Nephron progenitor cell (in vitro differentiated cells): ENCODE results near the gene CCDC148.

Experiments
- DNase-seq: peaks from one replicate; pipeline ENCODE4 v3.0.0; 2021
- H3K27ac Mint-ChIP-seq: 2 replicates; pipeline ENCODE4 v1.8.0; 2021; ENCODE audit warnings: mild to moderate bottlenecking, moderate library complexity, mixed read lengths
- H3K27me3 Mint-ChIP-seq: 2 replicates; pipeline ENCODE4 v1.8.0; 2021; ENCODE audit warnings: mild to moderate bottlenecking, low read depth, mixed read lengths; ENCODE audit not compliant: poor library complexity
- H3K36me3 Mint-ChIP-seq: 2 replicates; pipeline ENCODE4 v1.8.0; 2021; ENCODE audit warnings: low read depth, mixed read lengths
- H3K4me1 Mint-ChIP-seq: 2 replicates; pipeline ENCODE4 v1.8.0; 2021; ENCODE audit warnings: mixed read lengths
- H3K4me3 Mint-ChIP-seq: 2 replicates; pipeline ENCODE4 v1.8.0; 2021; ENCODE audit warnings: mild to moderate bottlenecking, moderate library complexity, mixed read lengths
- H3K9me3 Mint-ChIP-seq: 2 replicates; pipeline ENCODE4 v1.8.0; 2021; ENCODE audit warnings: mild to moderate bottlenecking, moderate library complexity, mixed read lengths
- CTCF ChIP-seq: fragments of 200-600 bp; sonication (generic); IDR thresholded peaks from 2 replicates; pipeline ENCODE4 v1.5.0; 2021; ENCODE audit warnings: antibody characterized with exemption

Gene CCDC148

GRCh38 chr2:158300394-158300793, 156.2 kb downstream of the CCDC148 start:
- no peak for TF ChIP-seq CTCF

GRCh38 chr2:158297606-158298005, 158.9 kb downstream of the CCDC148 start:
- H3K27me3 Mint-ChIP-seq: no peaks in the 10 kb centered on the region
- no peak for DNase-seq
- H3K9me3 Mint-ChIP-seq: no peaks in the 10 kb centered on the region
- no peaks in the 10 kb centered on the region for H3K36me3 Mint-ChIP-seq
- no peak overlapping the region for H3K4me3 Mint-ChIP-seq
- no peak for TF ChIP-seq CTCF
- no peak overlapping the region for H3K27ac Mint-ChIP-seq
- no peaks in the 10 kb centered on the region for H3K4me1 Mint-ChIP-seq

More at GRCh38 chr2:158300394-158300793, 156.2 kb downstream of the CCDC148 start:
- Mint-ChIP-seq H3K36me3 (no peaks in the 10 kb centered on the region), H3K27ac (no peak overlapping the region), H3K4me3 (no peak overlapping the region), H3K27me3 (no peaks in the 10 kb centered on the region), H3K4me1 (no peaks in the 10 kb centered on the region), H3K9me3 (no peaks in the 10 kb centered on the region)
- DNase-seq: no peak

GRCh38 chr2:158297120-158297519, 159.4 kb downstream of the CCDC148 start:
- H3K36me3 Mint-ChIP-seq: no peaks in the 10 kb centered on the region
- no peaks in the 10 kb centered on the region for H3K27me3 Mint-ChIP-seq
- no peaks in the 10 kb centered on the region for H3K4me1 Mint-ChIP-seq
- H3K27ac Mint-ChIP-seq: no peak overlapping the region
- DNase-seq: no peak
- no peak for TF ChIP-seq CTCF
- H3K9me3 Mint-ChIP-seq: no peaks in the 10 kb centered on the region
- no peak overlapping the region for H3K4me3 Mint-ChIP-seq

GRCh38 chr2:158293722-158294121, 162.8 kb downstream of the CCDC148 start:
- Mint-ChIP-seq H3K36me3 (peaks cover under 1% of the 10 kb centered on the region), H3K27ac (no peak overlapping the region)

GRCh38 chr2:158291544-158292180, 164.9 kb downstream of the CCDC148 start:
- H3K9me3 Mint-ChIP-seq: peaks cover 18% of the 10 kb centered on the region
- no peaks in the 10 kb centered on the region for H3K27me3 Mint-ChIP-seq
- peaks cover 17% of the 10 kb centered on the region for H3K36me3 Mint-ChIP-seq
- TF ChIP-seq CTCF: no peak
- H3K4me1 Mint-ChIP-seq: no peaks in the 10 kb centered on the region
- DNase-seq: no peak
- no peak overlapping the region for H3K27ac Mint-ChIP-seq
- no peak overlapping the region for H3K4me3 Mint-ChIP-seq

More at GRCh38 chr2:158293722-158294121, 162.8 kb downstream of the CCDC148 start:
- no peaks in the 10 kb centered on the region for H3K4me1 Mint-ChIP-seq
- H3K9me3 Mint-ChIP-seq: no peaks in the 10 kb centered on the region
- no peaks in the 10 kb centered on the region for H3K27me3 Mint-ChIP-seq
- no peak for TF ChIP-seq CTCF
- no peak overlapping the region for H3K4me3 Mint-ChIP-seq
- DNase-seq: no peak

GRCh38 chr2:158290225-158290624, 166.3 kb downstream of the CCDC148 start:
- Mint-ChIP-seq H3K4me3 (no peak overlapping the region), H3K9me3 (peaks cover 22% of the 10 kb centered on the region), H3K27ac (no peak overlapping the region), H3K36me3 (peaks cover 22% of the 10 kb centered on the region), H3K27me3 (no peaks in the 10 kb centered on the region), H3K4me1 (no peaks in the 10 kb centered on the region)
- no peak for TF ChIP-seq CTCF
- DNase-seq: no peak
